HepG2 (cell line): ENCODE measurements around the gene POLR1D. TPM values are rescaled to one million over a fixed set of nuclear protein-coding genes. Genes with fewer than 3 reads are reported as not detected.
A peak's percentile ranks its signal among the peaks of the same experiment; 100 is the strongest.

Experiments used
- DMAP1 ChIP-seq: IDR thresholded peaks from 2 replicates; pipeline ENCODE4 v1.6.1; 2016
- ELF3 ChIP-seq: IDR thresholded peaks from 2 replicates; pipeline ENCODE4 v1.6.1; 2016; ENCODE audit warnings: missing genetic modification reagents, missing compliant biosample characterization
- MYNN ChIP-seq: sonication (generic); formaldehyde crosslinking; IDR thresholded peaks from 2 replicates; pipeline ENCODE4 v1.4.0; 2020; ENCODE audit warnings: mild to moderate bottlenecking, low read depth, missing genetic modification reagents
- NR1H2 ChIP-seq: sonication (generic); formaldehyde crosslinking; IDR thresholded peaks from 2 replicates; pipeline ENCODE4 v1.8.1; 2022; ENCODE audit warnings: low read depth, missing genetic modification reagents, borderline replicate concordance
- RCOR2 ChIP-seq: IDR thresholded peaks from 2 replicates; pipeline ENCODE4 v1.6.1; 2016; ENCODE audit warnings: missing biosample characterization, missing genetic modification reagents
- polyA plus RNA-seq, 8 experiments: library from polyadenylated mRNA; depleted of rRNA in 3 of 8; stranded (reverse) in 7 of 8; unstranded in 1 of 8; fragments of >200 nt; fragmentation: Illumina TruSeq in 4 of 8; extraction: Trizol in 4 of 8; gene quantifications; 2 replicates each; pipeline versions ENCODE4 v1.2.1 to v1.2.3, GENCODE V29; 2011 to 2016; ENCODE audit warnings: low read depth in 4 of 8, missing spikeins in 1 of 8, mixed read lengths in 1 of 8; ENCODE audit not compliant: insufficient read depth in 1 of 8
- total RNA-seq, 5 experiments: library from RNA; depleted of rRNA; stranded (reverse); fragments of >200 nt; fragmentation: Illumina TruSeq; extraction: Trizol; gene quantifications; 2 replicates each; pipeline ENCODE4 v1.2.3, GENCODE V29; 2016; ENCODE audit warnings: low read depth in 1 of 5
- TF ChIP-seq, protein P1 (sequence below): IDR thresholded peaks from 2 replicates; pipeline ENCODE4 v1.6.1; 2016; ENCODE audit warnings: low read depth
- TF ChIP-seq, protein P2 (sequence below): sonication (generic); formaldehyde crosslinking; IDR thresholded peaks from 2 replicates; pipeline ENCODE4 v1.5.0; 2020; ENCODE audit warnings: missing genetic modification reagents
- TF ChIP-seq, protein P3 (sequence below): sonication (generic); formaldehyde crosslinking; IDR thresholded peaks from 2 replicates; pipeline ENCODE4 v1.4.0; 2020; ENCODE audit warnings: mild to moderate bottlenecking, missing genetic modification reagents
- TF ChIP-seq, protein P4 (sequence below): sonication (generic); formaldehyde crosslinking; IDR thresholded peaks from 2 replicates; pipeline ENCODE4 v1.5.1; 2020; ENCODE audit warnings: missing genetic modification reagents, mild to moderate bottlenecking, borderline replicate concordance
- TF ChIP-seq, protein P5 (sequence below), 2 experiments: sonication (generic) in 1 of 2; formaldehyde crosslinking in 1 of 2; IDR thresholded peaks; 2 replicates each; pipeline versions ENCODE4 v1.4.0 to v1.6.1; 2016 to 2020; ENCODE audit warnings: borderline replicate concordance in 1 of 2, low read depth in 1 of 2, mild to moderate bottlenecking in 1 of 2, missing genetic modification reagents in 1 of 2

The POLR1D gene
- total and polyA plus RNA-seq, 2 of the 13 experiments (the other 11 are each of a cell fraction or from before 2014, with no cell fraction given), result 183 to 490 TPM

DNA sequence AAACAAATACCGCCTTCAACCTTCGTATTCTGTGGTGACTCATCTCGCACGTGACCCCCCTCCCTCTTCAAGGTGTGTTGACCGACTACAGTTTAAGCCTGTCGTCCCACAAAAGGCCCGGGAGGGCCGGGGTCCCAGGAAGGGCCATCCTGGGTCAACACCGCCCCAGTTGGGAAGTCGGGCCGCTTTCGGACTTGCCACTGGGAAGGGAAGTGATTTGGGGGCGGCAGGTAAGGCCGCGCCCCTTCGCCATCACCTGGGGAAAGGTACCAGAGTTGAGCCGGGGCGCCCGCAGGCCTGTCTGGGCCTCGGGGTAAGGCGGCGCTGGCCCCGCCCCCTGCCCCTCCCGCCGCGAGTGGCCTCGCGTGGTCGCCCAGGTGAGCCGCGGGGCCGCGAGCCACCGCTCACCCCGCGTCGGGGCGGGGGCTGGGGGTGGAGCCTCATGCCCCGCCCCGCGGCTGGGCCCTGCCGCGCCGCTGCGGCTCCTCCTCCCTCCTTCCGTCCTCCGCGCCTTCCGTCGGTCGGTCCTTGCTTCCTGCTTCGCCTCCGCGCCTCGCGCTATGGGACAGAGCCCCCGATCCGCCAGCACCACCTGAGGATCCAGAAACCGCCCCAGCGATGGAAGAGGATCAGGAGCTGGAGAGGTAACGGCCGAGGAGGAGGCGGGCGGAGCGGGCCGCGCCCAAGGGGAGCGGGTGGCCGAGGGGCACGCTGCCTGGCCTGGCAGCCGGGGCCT, at the start of gene POLR1D (continued):
- no peak; the same call in 1 of the 2 replicates for TF ChIP-seq MYNN (CRISPR knock-in tag)
- TF ChIP-seq NR1H2 (CRISPR knock-in tag), result 0 out of 2 replicates have a peak, but pooled peaks have one; percentile 56
- TF ChIP-seq RCOR2 (CRISPR knock-in tag), result no peak
- TF ChIP-seq, protein P1, sequence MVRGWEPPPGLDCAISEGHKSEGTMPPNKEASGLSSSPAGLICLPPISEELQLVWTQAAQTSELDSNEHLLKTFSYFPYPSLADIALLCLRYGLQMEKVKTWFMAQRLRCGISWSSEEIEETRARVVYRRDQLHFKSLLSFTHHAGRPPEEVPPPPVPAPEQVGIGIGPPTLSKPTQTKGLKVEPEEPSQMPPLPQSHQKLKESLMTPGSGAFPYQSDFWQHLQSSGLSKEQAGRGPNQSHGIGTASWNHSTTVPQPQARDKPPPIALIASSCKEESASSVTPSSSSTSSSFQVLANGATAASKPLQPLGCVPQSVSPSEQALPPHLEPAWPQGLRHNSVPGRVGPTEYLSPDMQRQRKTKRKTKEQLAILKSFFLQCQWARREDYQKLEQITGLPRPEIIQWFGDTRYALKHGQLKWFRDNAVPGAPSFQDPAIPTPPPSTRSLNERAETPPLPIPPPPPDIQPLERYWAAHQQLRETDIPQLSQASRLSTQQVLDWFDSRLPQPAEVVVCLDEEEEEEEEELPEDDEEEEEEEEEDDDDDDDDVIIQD, result no peak
- TF ChIP-seq, protein P2, sequence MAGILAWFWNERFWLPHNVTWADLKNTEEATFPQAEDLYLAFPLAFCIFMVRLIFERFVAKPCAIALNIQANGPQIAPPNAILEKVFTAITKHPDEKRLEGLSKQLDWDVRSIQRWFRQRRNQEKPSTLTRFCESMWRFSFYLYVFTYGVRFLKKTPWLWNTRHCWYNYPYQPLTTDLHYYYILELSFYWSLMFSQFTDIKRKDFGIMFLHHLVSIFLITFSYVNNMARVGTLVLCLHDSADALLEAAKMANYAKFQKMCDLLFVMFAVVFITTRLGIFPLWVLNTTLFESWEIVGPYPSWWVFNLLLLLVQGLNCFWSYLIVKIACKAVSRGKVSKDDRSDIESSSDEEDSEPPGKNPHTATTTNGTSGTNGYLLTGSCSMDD, result no peak
- TF ChIP-seq, protein P3, sequence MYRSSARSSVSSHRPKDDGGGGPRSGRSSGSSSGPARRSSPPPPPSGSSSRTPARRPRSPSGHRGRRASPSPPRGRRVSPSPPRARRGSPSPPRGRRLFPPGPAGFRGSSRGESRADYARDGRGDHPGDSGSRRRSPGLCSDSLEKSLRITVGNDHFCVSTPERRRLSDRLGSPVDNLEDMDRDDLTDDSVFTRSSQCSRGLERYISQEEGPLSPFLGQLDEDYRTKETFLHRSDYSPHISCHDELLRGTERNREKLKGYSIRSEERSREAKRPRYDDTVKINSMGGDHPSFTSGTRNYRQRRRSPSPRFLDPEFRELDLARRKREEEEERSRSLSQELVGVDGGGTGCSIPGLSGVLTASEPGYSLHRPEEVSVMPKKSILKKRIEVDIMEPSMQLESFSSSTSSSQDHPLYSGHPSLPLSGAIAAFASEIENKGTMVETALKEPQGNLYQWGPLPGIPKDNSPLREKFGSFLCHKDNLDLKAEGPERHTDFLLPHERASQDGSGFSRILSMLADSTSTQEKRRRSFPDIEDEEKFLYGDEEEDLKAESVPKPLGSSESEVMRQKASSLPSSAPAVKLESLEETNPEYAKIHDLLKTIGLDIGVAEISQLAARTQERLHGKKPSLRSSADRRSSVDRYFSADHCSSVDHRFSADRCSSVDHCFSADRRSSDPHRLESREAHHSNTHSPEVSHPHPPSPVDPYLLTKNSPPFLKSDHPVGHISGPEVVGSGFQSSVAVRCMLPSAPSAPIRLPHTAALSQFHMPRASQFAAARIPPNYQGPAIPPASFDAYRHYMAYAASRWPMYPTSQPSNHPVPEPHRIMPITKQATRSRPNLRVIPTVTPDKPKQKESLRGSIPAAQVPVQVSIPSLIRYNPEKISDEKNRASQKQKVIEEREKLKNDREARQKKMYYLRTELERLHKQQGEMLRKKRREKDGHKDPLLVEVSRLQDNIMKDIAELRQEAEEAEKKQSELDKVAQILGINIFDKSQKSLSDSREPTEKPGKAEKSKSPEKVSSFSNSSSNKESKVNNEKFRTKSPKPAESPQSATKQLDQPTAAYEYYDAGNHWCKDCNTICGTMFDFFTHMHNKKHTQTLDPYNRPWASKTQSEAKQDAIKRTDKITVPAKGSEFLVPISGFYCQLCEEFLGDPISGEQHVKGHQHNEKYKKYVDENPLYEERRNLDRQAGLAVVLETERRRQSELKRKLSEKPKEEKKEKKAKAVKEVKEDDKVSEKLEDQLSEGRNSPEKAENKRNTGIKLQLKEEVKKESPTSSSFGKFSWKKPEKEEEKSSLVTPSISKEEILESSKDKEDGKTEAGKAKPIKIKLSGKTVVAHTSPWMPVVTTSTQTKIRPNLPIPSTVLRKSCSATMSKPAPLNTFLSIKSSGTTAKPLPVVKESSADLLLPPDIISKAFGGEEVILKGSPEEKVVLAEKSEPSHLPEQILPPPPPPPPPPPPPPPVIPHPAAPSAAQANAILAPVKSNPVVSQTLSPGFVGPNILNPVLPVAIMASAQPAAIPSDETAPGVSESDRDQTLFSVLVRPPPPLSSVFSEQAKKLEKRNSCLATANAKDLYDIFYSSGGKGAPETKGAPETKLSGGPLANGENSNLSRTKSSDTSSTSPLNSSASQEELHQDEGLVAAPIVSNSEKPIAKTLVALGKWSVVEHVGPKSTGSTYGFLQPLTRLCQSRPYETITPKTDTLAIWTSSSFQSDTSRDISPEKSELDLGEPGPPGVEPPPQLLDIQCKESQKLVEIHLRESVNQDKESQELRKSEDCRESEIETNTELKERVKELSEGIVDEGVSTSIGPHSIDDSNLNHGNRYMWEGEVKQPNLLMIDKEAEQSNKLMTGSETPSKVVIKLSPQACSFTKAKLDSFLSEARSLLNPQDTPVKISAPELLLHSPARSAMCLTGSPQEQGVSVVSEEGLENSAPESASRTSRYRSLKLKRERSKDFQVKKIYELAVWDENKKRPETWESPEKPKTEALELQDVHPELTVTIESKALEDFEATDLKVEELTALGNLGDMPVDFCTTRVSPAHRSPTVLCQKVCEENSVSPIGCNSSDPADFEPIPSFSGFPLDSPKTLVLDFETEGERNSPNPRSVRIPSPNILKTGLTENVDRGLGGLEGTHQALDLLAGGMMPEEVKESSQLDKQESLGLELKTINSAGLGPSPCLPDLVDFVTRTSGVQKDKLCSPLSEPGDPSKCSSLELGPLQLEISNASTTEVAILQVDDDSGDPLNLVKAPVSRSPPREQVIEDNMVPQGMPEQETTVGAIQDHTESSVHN (CRISPR knock-in tag), result no peak; the same call in 1 of the 2 replicates
- peak; percentile 69 for TF ChIP-seq ELF3 (CRISPR knock-in tag)
- peak; percentile 86; the same call in 1 of the 2 replicates for TF ChIP-seq DMAP1 (CRISPR knock-in tag)
- TF ChIP-seq, protein P4, sequence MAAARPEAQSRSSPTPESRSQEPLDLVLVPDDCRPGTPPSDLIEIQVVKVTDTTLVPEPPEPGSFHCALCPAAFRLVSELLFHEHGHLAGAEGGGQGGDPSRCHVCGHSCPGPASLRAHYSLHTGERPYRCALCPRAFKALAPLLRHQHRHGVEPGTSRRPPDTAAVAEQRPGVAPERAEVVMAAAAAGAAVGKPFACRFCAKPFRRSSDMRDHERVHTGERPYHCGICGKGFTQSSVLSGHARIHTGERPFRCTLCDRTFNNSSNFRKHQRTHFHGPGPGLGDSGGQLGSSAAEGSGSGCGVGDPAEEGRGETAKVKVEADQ (CRISPR knock-in tag), result no peak
- TF ChIP-seq, protein P5, sequence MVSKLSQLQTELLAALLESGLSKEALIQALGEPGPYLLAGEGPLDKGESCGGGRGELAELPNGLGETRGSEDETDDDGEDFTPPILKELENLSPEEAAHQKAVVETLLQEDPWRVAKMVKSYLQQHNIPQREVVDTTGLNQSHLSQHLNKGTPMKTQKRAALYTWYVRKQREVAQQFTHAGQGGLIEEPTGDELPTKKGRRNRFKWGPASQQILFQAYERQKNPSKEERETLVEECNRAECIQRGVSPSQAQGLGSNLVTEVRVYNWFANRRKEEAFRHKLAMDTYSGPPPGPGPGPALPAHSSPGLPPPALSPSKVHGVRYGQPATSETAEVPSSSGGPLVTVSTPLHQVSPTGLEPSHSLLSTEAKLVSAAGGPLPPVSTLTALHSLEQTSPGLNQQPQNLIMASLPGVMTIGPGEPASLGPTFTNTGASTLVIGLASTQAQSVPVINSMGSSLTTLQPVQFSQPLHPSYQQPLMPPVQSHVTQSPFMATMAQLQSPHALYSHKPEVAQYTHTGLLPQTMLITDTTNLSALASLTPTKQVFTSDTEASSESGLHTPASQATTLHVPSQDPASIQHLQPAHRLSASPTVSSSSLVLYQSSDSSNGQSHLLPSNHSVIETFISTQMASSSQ (IDR thresholded peaks at IDR 0.05; ENCODE audit: low read depth), result no peak
- TF ChIP-seq, protein P5 (CRISPR knock-in tag; IDR thresholded peaks at IDR 0.05; ENCODE audit: borderline replicate concordance), result peak; percentile 49
